Measurements from ENCODE around the gene UBR7.
"Not testable (repeated sequence)": the region's sequence is repeated elsewhere in the genome, so short reads cannot be mapped to it uniquely, and the experiment has no call there.

Gene UBR7

DNA sequence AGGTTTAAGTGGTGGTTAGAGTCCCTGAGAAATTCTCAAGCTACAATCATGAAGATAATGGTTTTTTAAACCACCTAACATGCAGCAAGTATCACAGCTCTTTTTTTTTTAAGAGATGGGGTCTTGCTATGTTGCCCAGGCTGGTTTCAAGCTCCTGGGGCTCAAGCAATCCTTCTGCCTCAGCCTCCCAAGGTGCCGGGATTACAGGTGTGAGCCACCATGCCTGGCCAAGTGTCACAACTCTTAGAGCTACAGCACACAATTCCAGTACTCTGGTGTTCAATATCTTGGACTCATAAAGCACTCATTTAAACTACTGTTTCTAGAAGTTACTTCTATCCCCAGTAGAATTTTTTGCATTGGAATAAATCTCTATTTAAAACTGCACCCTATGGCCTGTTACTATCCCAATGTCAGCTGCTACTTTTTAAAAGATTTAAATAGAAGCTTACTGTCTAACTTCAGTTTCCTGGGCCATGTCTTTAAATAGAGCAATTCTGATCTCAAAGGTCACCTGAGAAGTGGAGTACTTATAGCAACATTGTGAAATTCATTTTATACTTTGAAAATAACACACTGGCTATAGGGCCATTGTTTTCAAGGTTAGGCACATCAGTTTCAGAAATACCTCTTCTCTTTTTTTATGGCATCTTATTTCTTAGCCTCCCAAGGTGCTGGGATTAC lies 11.6 kb upstream of the UBR7 start:
- no peak for DNase-seq

DNA sequence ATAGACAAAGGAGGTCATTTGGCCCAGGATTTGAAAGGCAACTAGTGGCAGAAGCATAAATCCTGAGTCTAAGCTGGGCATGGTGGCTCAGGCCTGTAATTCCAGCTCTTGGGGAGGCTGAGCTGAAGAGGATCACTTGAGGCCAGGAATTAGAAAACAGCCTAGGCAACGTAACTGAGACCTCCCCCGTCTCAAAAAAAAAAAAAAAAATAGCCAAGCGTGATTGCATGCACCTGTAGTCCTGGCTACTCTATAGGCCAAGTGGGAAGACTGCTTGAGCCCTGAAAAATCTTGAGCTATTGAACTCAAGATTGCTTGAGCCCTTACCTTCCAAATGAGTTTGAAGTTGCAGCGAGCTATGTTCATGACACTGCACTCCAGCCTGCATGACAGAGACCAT lies 8.0 kb upstream of the UBR7 start:
- DNase-seq = no peak

DNA sequence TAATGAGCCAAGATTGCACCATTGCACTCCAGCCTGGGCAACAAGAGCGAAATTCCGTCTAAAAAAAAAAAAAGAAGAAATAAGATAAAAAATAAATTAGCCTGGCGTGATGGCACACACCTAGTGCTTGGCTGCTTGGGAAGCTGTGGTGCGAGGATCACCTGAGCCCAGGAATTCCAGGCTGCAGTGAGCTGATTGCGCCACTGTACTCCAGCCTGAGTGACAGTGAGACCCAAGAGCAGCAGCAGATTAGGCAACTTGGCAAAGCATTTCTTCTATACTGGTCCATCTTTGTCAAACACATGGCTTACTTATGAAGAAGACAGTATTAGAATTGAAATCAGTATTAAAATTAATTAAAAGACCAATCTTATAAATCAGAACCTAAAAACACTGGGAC lies 6.5 kb upstream of the UBR7 start:
- no peak for DNase-seq

DNA sequence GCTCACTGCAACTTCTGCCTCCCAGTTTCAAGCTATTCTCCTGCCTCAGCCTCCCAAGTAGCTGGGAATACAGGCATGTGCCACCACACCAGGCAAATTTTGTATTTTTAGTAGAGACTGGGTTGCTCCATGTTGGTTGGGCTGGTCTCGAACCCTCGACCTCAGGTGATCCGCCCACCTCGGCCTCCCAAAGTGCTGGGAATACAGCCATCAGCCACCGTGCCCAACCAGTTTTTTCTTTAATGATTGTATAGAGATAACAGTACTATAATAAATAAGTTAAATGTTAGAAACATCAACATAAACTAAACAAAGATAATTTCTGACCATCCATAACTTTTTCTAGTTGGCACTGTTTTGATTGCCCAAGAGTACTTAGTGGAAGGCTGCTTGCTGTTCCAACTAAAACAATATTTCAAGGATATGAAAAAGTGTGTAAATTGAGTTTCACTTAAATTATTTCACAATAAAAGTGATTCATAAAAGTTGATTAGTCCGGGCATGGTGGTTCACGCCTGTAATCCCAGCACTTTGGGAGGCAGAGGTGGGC lies 5.8 kb upstream of the UBR7 start:
- DNase-seq = no peak

DNA sequence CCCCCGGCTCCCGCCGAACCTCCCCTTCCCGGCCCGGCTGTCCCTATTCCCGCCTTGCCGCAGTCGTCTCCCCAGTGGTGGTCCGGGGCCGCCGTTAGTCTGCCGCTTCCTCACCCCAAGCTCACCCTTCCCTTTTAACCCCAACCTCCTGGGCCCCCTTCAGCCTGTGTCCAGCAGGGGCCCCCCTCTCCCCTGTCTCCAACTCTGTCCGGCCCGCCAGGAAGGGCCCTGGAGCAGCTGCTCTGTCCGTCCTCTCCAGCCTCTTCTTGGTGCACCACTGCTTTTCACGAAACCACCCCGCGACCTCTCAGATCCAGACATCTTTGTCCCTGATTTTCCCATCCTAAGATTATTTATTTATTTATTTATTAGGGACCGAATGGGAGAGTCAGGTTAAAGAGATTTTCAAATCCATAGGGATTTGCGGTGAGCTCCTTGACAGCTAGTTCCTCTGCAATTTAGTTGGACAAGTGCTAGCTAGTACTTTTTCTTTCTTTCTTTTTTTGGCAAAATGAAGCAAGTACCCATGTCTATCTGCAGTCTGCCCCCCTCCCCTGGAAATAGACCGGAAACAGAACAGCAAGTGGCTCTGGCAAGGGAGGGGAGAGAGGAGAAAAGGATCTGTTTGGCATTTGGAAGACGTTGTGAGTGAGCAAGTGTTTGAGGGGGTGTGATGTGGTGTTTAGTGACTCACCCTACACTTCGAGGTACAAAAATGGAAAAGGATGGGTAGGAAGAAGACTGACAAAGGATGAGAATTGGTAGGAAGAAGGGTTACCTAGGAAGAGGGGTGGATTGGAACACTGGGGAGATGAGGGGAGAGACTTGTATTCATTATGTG lies 632 bp downstream of the UBR7 start:
- no peak for DNase-seq

DNA sequence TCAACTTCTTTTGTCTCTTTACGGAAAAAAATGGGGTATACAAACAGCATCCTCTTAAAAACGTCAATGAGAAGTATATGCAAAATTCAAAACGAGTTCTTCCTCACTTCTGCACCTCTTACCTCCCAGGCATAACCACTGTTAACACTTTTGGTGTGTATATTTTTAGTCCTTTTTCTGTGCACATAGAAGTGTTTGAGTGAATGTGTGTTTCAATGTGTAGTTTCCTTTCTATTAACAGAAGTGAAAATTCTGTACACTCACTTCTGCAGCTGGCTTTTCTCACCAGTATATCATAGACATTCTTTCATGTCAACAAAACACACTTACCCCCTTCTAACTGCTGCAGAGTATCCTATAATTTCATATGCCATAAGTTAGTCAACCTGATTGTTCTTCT lies 5.4 kb downstream of the UBR7 start:
- DNase-seq = no peak

DNA sequence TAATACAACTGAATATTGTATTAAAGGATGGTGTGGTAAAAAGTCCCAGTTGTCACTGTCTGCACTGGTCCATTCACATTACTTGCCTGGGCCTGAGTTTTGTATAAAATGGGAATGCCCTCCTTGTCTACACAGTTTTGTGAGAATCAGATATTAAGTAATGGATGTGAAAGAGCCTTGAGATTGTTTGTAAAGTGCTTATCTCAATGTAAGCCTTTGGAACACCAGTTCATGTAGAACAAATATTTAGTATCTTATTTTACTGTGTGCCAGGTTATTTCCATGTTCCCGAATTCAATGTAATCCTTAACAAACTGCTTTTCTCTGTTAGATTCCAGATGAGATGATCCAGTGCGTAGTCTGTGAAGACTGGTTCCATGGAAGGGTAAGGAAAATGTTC lies 7.5 kb downstream of the UBR7 start:
- DNase-seq = no peak

DNA sequence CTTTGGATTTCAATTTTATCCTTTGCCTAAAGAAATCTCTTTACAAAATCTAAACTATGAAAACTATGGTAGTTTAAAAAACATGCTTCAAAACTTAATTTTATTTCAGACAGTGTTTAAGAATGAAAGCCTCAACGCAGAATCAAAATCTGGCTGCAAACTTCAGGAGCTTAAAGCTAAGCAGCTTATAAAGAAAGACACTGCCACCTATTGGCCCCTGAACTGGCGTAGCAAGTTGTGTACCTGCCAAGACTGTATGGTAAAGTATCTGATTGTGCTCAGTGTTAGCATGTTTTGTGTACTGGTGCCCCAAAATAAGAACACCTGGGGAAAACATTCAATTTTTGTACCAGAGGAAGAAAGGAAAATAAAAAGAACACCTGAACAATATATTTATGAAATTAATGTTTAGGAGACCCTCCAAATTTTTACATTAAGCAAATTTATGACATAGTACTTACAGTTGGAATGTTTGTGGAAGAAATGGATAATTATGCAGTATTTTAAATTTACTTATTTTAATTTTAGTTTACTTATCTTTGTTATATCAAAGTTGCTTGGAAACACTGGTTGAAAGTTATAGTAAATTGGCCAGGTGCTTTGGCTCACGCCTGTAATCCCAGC lies 12.2 kb downstream of the UBR7 start:
- peak; percentile 36 for DNase-seq

DNA sequence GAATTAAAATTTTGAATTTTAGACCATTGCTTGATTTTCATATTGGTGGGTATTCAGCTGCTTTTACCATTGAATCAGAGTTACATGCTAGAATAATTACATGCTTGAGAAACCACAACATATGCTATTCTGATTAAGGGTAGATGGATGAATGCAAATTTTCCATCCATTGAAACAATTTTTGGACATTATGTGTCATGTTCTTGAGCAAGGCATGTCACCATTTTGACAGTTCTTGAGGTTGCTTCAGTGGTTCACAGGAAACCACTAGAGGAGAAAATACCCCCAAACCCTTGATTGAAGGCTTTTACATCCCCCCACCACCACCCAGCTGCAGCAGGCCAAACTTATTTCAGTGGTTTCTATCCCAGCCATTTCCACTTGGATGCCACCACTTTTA lies 13.5 kb downstream of the UBR7 start:
- no peak for DNase-seq

DNA sequence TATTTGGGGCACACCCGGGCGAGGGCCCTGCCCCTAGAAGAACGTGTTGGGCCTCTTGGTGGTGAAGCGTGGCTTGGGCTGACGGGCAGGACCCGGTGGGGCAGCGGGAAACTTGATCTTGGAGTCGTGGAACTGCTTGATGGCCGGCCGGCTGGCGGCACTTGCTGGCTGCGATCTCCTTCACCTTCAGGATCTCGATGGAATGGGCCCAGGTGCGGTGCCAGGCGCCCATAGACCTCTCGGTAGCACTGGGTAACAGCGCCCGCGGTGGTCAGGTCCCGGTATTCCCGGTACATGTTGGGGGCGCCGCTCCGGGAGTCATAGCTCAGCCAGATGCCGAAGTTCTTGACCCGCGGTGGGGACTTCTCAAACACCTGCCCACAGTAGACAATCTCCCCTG lies 16.5 kb downstream of the UBR7 start:
- no peak for DNase-seq

DNA sequence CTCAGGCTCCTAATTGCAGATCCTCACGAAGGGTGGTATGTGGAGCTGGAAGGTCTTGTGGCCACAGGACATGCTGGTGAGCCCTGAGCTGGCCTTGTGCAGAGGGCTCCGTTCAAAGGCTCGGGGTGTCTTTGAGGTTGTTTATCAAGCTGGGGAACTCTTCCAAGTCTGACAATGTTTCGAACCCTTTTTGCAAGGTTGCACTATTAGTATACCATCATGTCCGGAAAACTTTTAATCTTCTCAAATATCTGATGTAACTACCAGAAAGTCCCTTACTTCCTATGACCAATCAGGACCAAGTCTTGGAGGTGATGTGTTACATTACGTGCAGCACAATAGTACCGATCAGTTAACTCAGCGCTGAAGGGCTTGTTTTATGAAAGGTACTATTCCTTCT lies 21.5 kb downstream of the UBR7 start:
- DNase-seq = no peak

DNA sequence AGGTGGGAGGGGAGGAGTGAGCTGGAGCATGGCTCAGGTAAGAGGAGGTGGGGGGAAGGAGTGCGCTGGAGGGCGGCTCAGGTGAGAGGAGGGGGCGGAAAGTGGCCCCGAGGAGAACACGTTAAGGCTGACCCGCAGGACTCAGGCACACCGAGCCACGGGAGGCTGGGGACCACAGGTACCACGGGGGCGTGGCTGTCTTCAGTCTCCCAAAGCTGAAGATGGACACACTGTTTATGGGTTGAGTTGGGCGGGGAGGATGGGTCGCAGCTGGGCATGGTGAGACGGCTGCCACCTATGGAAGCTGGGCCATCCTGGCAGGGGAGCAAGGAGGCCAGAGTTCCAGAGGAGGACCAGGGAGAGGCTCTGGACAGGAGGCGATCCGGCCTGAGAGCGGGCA lies 23.5 kb downstream of the UBR7 start:
- no peak for DNase-seq

DNA sequence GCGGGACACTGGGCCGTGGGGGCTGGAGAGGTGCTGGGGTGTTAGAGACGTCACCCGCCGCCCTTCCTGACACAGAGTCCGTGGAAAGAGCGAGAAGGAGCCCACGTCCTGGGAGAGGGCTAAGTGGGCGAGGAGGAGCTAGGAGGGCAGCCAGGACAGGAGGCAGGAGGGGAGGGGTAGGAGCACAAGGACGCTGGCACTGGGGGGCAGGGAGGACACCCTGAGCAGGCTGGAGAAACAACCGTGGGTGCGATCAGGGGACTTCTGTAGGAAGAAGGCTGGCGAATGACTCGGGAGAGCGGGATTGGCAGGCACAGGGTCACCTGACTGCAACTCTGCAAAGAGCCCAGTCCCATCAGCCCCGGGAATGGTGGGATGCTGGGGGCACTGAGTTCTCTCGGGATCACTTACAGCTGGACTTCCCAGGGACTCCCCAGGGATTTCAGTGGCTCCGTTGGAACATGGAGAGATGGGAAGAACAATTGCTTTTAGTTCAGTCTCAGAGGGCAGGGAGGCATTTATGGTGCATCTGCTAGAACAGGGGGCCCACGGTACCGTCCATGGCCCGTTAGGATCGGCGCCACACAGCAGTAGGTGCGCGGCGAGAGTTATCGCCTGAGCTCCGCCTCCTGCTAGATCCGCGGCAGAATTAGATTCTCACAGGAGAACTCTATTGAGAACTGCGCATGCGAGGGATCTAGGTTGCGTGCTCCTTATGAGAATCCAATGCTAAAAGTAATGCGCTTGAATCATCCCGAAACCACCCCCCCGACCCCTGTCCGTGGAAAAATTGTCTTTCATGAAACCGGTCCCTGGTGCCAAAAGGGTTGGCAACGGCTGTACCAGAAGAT lies 24.3 kb downstream of the UBR7 start:
- no peak for DNase-seq

DNA sequence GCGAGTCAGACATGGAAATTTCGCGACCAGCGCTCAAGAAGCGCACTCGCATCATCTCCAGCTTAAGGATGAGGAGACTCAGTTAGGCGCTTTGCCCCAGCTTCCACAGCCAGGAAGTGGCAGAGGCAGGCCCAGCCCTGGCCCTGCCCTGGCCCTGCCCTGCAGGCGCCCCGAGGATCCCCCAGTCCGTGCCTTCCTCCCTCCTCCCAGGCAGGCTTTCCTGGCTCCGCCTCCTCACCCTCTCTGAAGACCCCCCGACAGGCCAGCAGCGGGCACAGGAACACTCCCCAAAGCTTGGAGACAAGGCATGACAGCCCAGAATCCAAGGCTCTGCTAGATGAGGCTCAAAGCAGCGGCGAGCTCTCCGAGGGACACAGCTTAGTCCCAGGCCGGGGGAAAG lies 25.1 kb downstream of the UBR7 start:
- no peak for DNase-seq

DNA sequence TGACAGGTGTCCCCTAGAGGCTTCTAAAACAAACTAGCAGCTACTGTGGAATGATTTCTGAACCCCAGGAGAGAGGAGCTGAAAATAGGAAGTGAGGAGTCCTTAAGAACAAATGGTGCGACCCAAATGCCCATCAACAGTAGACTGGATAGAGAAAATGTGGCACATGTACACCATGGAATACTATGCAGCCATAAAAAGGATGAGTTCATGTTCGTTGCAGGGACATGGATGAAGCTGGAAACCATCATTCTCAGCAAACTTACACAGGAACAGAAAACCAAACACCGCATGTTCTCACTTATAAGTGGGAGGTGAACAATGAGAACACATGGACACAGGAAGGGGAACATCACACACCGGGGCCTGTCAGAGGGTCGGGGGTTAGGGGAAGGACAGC lies 26.0 kb downstream of the UBR7 start:
- not testable (repeated sequence) for DNase-seq

DNA sequence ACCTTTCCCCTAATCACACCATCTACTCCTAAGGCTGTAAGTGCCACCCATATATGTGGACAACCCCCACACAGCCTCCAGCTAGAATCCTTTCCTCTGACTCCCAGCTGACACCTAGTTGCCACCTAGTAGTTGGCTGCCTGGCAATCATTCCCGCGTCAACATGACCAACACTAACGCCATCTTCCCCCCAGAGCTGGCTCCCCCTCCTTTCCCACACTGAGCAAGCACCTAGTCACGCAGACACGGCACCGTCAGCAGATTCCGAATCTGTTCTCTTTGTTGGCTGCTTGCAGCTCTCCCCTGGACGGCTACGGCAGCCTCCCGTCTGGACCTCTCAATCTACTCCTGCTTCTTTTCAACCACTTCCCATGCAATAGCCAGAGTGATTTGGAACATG lies 27.7 kb downstream of the UBR7 start:
- no peak for DNase-seq

DNA sequence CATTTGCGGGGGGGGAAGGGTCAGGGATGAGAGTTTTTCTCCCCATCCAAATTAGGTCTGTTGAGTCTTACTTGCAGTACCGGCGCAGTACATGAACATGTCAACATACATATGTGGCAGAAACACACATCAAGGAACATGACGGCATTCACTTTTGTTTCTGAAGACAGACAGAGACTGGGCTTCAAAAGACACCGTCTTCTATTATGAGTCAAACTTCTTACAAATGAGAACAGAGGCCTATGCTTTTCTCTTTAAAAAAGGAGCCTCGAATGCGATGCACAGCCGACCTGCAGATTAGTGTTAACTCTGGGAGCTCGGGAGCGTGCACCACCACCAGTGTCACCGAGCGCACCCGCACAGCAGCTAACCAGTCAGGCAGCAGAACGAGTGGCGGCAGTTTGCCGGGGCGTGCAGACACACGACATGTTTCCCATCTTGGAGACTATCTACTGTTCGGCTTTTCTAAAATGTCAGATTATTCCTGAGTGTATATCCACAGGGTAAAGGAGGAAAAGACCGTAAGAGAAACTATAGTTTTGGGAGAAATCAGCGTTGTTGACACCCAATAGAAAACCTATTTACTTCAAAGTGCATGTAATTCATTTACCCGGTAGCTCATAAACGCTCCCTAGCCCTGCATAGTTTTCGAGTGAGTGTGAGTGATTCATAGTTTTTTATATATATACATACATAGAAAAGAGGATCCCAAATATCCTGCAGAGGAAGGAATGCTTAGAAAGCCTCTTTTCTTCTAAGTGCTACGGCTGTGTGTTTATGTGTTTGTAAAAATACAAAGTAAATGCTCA lies 33.0 kb downstream of the UBR7 start:
- DNase-seq = no peak

DNA sequence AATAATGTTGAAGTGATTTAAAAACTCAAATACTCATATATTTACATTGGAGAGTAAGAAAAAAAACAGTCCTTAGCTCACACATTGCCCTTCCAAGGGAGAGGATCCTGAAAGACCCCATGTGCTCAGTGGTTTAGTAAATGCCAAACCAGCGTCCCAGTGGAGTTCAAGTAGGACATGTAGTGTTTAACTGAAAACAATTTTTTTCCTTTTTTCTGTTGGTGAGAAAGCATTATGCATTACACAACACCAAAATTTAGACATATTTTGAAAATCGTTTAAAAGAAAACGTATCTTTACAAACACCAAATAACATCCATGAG lies 33.6 kb downstream of the UBR7 start:
- DNase-seq = no peak

DNA sequence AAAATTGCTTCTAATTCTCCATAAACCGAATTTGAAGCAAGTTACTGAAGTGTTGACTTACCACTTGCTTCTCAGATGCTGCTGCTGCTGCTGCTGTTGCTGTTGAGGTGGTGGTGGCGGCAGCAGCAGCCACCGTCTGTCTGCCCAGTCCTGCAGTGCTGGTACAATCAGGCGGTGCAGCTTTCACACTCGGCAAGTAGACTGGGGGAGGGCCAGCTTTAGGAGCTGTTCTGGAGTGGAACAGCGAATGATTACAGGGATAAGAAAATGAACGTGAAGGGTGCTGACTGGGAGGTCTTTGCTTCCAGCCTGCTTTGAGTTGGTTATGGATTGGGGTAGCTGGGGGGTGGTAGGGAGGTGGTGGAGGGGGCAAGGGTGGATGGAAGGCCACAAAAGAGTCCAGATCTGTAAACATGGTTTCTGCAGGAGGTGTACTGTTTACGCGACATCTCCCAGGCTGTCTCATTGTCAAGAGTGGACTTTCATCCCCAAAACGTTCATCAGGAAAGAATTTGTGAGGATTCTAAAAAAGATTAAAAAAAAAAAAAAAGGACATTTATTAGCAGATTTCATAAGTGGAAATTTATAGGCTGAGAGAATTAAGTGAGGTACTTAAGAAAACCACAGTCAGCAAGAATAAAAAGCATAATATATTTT lies 38.8 kb downstream of the UBR7 start:
- no peak for DNase-seq

DNA sequence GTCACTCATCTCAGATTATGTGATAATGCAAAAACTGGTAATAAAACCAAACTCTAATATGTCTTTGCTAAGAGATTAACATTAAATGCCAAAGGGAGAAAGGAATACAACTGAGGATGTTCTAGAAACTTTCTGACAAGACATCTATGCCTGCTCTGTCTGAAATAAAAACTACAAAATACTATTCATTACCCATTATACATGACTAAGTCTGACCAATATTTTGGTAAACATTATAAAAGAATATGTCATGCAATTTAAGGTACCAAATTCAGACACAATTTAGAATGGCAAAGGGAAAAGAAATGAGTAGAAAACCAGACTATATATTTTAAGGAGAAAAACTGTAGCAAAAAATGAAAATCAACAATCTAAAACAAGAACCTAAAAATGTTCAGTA lies 39.5 kb downstream of the UBR7 start:
- DNase-seq = no peak

DNA sequence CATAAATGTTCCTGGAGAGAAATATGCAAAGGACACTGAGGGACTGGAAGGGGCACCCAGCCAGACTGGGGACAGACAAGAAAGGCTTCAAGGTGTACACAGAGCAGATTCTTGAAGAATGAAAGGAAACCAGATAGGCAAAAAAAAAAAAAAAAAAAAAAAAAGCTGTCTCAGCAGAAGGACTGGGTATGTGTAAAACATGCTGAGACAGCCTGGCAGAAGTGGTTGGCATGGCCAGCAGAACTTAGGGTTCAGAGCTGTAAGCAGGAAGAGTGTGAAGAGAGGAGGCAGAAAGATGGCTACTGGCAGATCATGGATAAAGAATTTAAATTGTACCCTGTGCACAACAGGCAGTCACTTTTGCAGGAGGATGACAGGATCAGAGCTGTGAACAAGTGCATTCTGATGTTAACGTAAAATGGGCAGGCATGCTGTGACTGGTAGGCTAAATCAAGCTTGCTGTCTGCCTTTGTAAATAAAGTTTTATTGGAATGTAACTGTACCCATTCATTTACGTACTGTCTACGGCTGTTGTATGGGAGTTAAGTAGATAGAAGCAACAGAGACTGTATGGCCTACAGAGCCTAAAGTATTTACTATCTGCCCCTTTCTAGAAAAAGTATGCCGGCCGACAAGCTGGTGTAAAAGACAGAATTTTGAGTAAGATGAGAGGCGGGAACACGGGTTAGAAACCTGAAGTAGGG lies 42.2 kb downstream of the UBR7 start:
- DNase-seq = no peak

Measured in stimulated activated CD4-positive, alpha-beta T cell treated with anti-CD3 and anti-CD28 coated beads, Interleukin-4, amount 100 ng/mL, for 1 hour (primary cell).